Measurements from ENCODE around the gene LARP1.

Gene LARP1

DNA sequence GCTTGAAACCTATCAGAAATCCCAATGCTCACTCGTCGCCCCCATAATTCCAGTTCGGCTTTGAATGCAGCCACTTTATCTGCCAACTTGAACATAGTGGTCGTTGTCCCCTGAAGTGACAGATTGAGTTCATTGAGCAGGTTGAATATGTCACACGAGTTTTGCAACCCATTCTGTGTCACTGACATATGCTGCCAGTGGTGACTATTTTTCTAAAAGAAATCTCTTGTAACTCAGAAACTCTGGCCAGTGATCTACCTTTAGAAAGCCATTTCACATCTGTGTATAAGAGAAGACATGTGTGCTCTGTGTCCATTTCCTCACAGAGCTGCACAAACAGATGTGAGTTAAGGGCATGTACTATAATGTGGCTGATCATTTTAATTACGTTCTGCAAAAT, 47.0 kb upstream of the LARP1 start:
- Histone ChIP-seq H4K20me1 (ENCODE audit: low read depth, low read length) (no peaks in the 10 kb centered on the region), H2AFZ (ENCODE audit: low read depth, low read length, severe bottlenecking) (no peak overlapping the region), H3K9ac (ENCODE audit: low read length) (no peak overlapping the region), H3K27ac (ENCODE audit: low read depth, low read length) (no peak overlapping the region), H3K9me2 (replicated peaks; ENCODE audit: insufficient read depth, low read length) (no peaks in the 10 kb centered on the region), H3K9me3 (ENCODE audit: insufficient read depth, low read length) (no peaks in the 10 kb centered on the region), H3K27me3 (ENCODE audit: low read length) (no peaks in the 10 kb centered on the region), H3K4me3 (ENCODE audit: insufficient read depth, low read length, poor library complexity, severe bottlenecking) (no peak overlapping the region), H3K79me2 (ENCODE audit: insufficient read depth, low read length) (no peaks in the 10 kb centered on the region), H3K36me3 (ENCODE audit: low read length) (no peaks in the 10 kb centered on the region), H3F3A (ENCODE audit: insufficient read depth) (no peaks in the 10 kb centered on the region), H3K4me2 (ENCODE audit: low read depth, low read length, poor library complexity, severe bottlenecking) (no peak overlapping the region)
- TF ChIP-seq, protein P1, sequence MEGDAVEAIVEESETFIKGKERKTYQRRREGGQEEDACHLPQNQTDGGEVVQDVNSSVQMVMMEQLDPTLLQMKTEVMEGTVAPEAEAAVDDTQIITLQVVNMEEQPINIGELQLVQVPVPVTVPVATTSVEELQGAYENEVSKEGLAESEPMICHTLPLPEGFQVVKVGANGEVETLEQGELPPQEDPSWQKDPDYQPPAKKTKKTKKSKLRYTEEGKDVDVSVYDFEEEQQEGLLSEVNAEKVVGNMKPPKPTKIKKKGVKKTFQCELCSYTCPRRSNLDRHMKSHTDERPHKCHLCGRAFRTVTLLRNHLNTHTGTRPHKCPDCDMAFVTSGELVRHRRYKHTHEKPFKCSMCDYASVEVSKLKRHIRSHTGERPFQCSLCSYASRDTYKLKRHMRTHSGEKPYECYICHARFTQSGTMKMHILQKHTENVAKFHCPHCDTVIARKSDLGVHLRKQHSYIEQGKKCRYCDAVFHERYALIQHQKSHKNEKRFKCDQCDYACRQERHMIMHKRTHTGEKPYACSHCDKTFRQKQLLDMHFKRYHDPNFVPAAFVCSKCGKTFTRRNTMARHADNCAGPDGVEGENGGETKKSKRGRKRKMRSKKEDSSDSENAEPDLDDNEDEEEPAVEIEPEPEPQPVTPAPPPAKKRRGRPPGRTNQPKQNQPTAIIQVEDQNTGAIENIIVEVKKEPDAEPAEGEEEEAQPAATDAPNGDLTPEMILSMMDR (IDR thresholded peaks at IDR 0.05; ENCODE audit: insufficient read depth, low read length, poor library complexity, severe bottlenecking), result no peak
- no peak for TF ChIP-seq EZH2phosphoT487 (conservative IDR thresholded peaks at IDR 0.05; ENCODE audit: low read length)

GRCh38 chr5:154708846-154709245, 46.3 kb upstream of the LARP1 start:
- Histone ChIP-seq H3K9me2 (replicated peaks; ENCODE audit: insufficient read depth, low read length) (no peaks in the 10 kb centered on the region), H3K27me3 (ENCODE audit: low read length) (no peaks in the 10 kb centered on the region), H3K36me3 (ENCODE audit: low read length) (no peaks in the 10 kb centered on the region), H3K9me3 (ENCODE audit: insufficient read depth, low read length) (no peaks in the 10 kb centered on the region), H3K4me3 (ENCODE audit: insufficient read depth, low read length, poor library complexity, severe bottlenecking) (no peak overlapping the region), H3K9ac (ENCODE audit: low read length) (no peak overlapping the region), H2AFZ (ENCODE audit: low read depth, low read length, severe bottlenecking) (no peak overlapping the region), H3K4me2 (ENCODE audit: low read depth, low read length, poor library complexity, severe bottlenecking) (no peak overlapping the region), H3K79me2 (ENCODE audit: insufficient read depth, low read length) (0 out of 2 replicates have a peak, but pooled peaks cover 4% of the 10 kb centered on the region), H3K27ac (ENCODE audit: low read depth, low read length) (no peak overlapping the region), H4K20me1 (ENCODE audit: low read depth, low read length) (no peaks in the 10 kb centered on the region), H3F3A (ENCODE audit: insufficient read depth) (no peaks in the 10 kb centered on the region)
- TF ChIP-seq, protein P1 (IDR thresholded peaks at IDR 0.05; ENCODE audit: insufficient read depth, low read length, poor library complexity, severe bottlenecking), result no peak
- no peak for TF ChIP-seq EZH2phosphoT487 (conservative IDR thresholded peaks at IDR 0.05; ENCODE audit: low read length)

GRCh38 chr5:154709368-154710305, 45.5 kb upstream of the LARP1 start:
- no peak overlapping the region for H3K27ac ChIP-seq (ENCODE audit: low read depth, low read length)
- no peaks in the 10 kb centered on the region for H3K27me3 ChIP-seq (ENCODE audit: low read length)
- H3K9me3 ChIP-seq (ENCODE audit: insufficient read depth, low read length), result no peaks in the 10 kb centered on the region
- no peak overlapping the region for H2AFZ ChIP-seq (ENCODE audit: low read depth, low read length, severe bottlenecking)
- H3K36me3 ChIP-seq (ENCODE audit: low read length), result no peaks in the 10 kb centered on the region
- no peak overlapping the region for H3K4me2 ChIP-seq (ENCODE audit: low read depth, low read length, poor library complexity, severe bottlenecking)
- H3F3A ChIP-seq (ENCODE audit: insufficient read depth), result no peaks in the 10 kb centered on the region
- no peaks in the 10 kb centered on the region for H4K20me1 ChIP-seq (ENCODE audit: low read depth, low read length)
- no peak overlapping the region for H3K4me3 ChIP-seq (ENCODE audit: insufficient read depth, low read length, poor library complexity, severe bottlenecking)
- no peak overlapping the region for H3K9ac ChIP-seq (ENCODE audit: low read length)
- 0 out of 2 replicates have a peak, but pooled peaks cover 4% of the 10 kb centered on the region for H3K79me2 ChIP-seq (ENCODE audit: insufficient read depth, low read length)
- H3K9me2 ChIP-seq (replicated peaks; ENCODE audit: insufficient read depth, low read length), result no peaks in the 10 kb centered on the region
- TF ChIP-seq, protein P1 (IDR thresholded peaks at IDR 0.05; ENCODE audit: insufficient read depth, low read length, poor library complexity, severe bottlenecking), result no peak
- no peak for TF ChIP-seq EZH2phosphoT487 (conservative IDR thresholded peaks at IDR 0.05; ENCODE audit: low read length)
